HG03469 (cell line): ENCODE data around the gene MC3R.

Experiments
- ATAC-seq: cut with Tn5 transposase; IDR thresholded peaks from one replicate; pipeline ENCODE4 v1.9.1; 2021; ENCODE audit warnings: mild to moderate bottlenecking, moderate library complexity, moderate number of reproducible peaks; ENCODE audit not compliant: unreplicated experiment

MC3R gene

GRCh38 chr20:56249244-56249955 is 868 bp downstream of the MC3R start:
- ATAC-seq = no peak

- ATAC-seq = no peak
Observed at GRCh38 chr20:56249956-56250355, 1.4 kb downstream of the MC3R start.

GRCh38 chr20:56257604-56258003 is 9.1 kb downstream of the MC3R start:
- ATAC-seq = no peak

GRCh38 chr20:56259948-56260347 is 11.4 kb downstream of the MC3R start:
- no peak for ATAC-seq

- ATAC-seq = no peak
Observed at GRCh38 chr20:56268536-56268935, 20.0 kb downstream of the MC3R start.

- ATAC-seq = no peak
Observed at GRCh38 chr20:56271974-56272373, 23.4 kb downstream of the MC3R start.

GRCh38 chr20:56273491-56273890 is 25.0 kb downstream of the MC3R start:
- ATAC-seq = no peak

- ATAC-seq = no peak
Observed at GRCh38 chr20:56274156-56274555, 25.6 kb downstream of the MC3R start.

- ATAC-seq = no peak
Observed at GRCh38 chr20:56278196-56278595, 29.7 kb downstream of the MC3R start.

GRCh38 chr20:56285496-56285895 is 37.0 kb downstream of the MC3R start:
- ATAC-seq = no peak

GRCh38 chr20:56289652-56290051 is 41.1 kb downstream of the MC3R start:
- ATAC-seq = no peak

- ATAC-seq = no peak
Observed at GRCh38 chr20:56299362-56299761, 50.8 kb downstream of the MC3R start.
